Panc1 (cell line): ENCODE data around the gene ST3GAL6. TPM values are rescaled to one million over a fixed set of nuclear protein-coding genes. Genes with fewer than 3 reads are reported as not detected.

Experiments used
- ATAC-seq: fragments of 200-7000 bp; cut with Tn5 transposase; 2 replicates; pipeline ENCODE4 v1.9.1; 2020; ENCODE audit warnings: mild to moderate bottlenecking, moderate library complexity
- BruUV-seq: library from RNA; stranded (reverse); fragments of 400-500 nt; replicated peaks from 2 replicates; lab custom pipeline; 2021; lab: Mats Ljungman, UMichigan
- CTCF ChIA-PET: fragments of 300-600 bp; sonication (Branson Sonifier 250); formaldehyde crosslinking; loops from one replicate; lab custom pipeline; 2022; ENCODE audit warnings: antibody characterized with exemption; lab: Charles Lee
- POLR2A ChIA-PET: fragments of 300-600 bp; sonication (Branson Sonifier 250); formaldehyde crosslinking; loops from one replicate; lab custom pipeline; 2022; ENCODE audit warnings: antibody characterized with exemption; lab: Charles Lee
- DNase-seq: peaks from one replicate; pipeline ENCODE4 v3.0.0-alpha.2; 2010; ENCODE audit warnings: low read depth, low spot score
- H3K27ac ChIP-seq: 2 replicates; pipeline ENCODE4 v1.5.1; 2011; ENCODE audit warnings: mild to moderate bottlenecking, low read length, inconsistent platforms
- H3K27me3 ChIP-seq: fragments of 200-500 bp; sonication (Bioruptor generic); 2 replicates; pipeline ENCODE4 v1.6.0; 2014; ENCODE audit warnings: low read length, inconsistent platforms; ENCODE audit not compliant: control insufficient read depth, insufficient read depth
- H3K36me3 ChIP-seq: fragments of 200-500 bp; sonication (Bioruptor generic); 2 replicates; pipeline ENCODE4 v1.5.1; 2014; ENCODE audit warnings: inconsistent platforms, mild to moderate bottlenecking, low read length, moderate library complexity; ENCODE audit not compliant: control insufficient read depth, insufficient read depth
- H3K4me1 ChIP-seq: 2 replicates; pipeline ENCODE4 v1.5.1; 2011; ENCODE audit warnings: inconsistent platforms, mild to moderate bottlenecking, low read length, moderate library complexity; ENCODE audit not compliant: control insufficient read depth, insufficient read depth
- H3K4me3 ChIP-seq, 2 experiments: 2 replicates each; pipeline ENCODE4 v1.5.1; 2011 to 2012; ENCODE audit warnings: low read depth in 2 of 2, low read length in 2 of 2, mild to moderate bottlenecking in 2 of 2, inconsistent platforms in 1 of 2, moderate library complexity in 1 of 2
- H3K9me3 ChIP-seq: fragments of 200-500 bp; sonication (Bioruptor generic); 2 replicates; pipeline ENCODE4 v1.5.1; 2014; ENCODE audit warnings: low read depth, mild to moderate bottlenecking, inconsistent platforms, low read length, moderate library complexity; ENCODE audit not compliant: control insufficient read depth, insufficient read depth
- POLR2AphosphoS5 ChIP-seq: IDR thresholded peaks from 2 replicates; pipeline ENCODE4 v1.6.1; 2012; ENCODE audit warnings: mild to moderate bottlenecking, low read depth, low read length, moderate library complexity
- SIN3A ChIP-seq: IDR thresholded peaks from 2 replicates; pipeline ENCODE4 v1.6.1; 2012; ENCODE audit warnings: low read depth, mild to moderate bottlenecking, low read length, moderate library complexity, borderline replicate concordance; ENCODE audit not compliant: insufficient read depth
- TCF7L2 ChIP-seq: IDR thresholded peaks from 2 replicates; pipeline ENCODE4 v1.6.1; 2011; ENCODE audit warnings: mild to moderate bottlenecking, low read depth, low read length, inconsistent platforms
- in situ Hi-C: cut with HindIII; loops from 2 replicates; pipeline ENCODE4 v1.10.0; 2016; ENCODE audit warnings: low sequenced_read_pairs, low pct_unique_long_range_greater_than_20kb
- intact Hi-C: fragments of 100-400 bp; cut with micrococcal nuclease; formaldehyde crosslinking; loops from one replicate; pipeline ENCODE4 v1.10.0; 2022; ENCODE audit not compliant: unreplicated experiment
- total RNA-seq: library from RNA; stranded (reverse); gene quantifications from one replicate; pipeline ENCODE4 v1.2.1, GENCODE V29; 2021; ENCODE audit not compliant: unreplicated experiment
- TF ChIP-seq, protein P1 (sequence below), 2 experiments: IDR thresholded peaks; 2 replicates each; pipeline ENCODE4 v1.6.1; 2011 to 2012; ENCODE audit warnings: low read depth in 2 of 2, control low read depth in 1 of 2, low read length in 1 of 2, mild to moderate bottlenecking in 1 of 2, moderate library complexity in 1 of 2; ENCODE audit not compliant: insufficient read depth in 1 of 2
- TF ChIP-seq, protein P2 (sequence below): fragments of 450-650 bp; IDR thresholded peaks from 2 replicates; pipeline ENCODE4 v1.5.1; 2017; ENCODE audit warnings: mild to moderate bottlenecking

Gene ST3GAL6
- total RNA-seq, 1 experiment from 2014 or later = 0.15 TPM

DNA sequence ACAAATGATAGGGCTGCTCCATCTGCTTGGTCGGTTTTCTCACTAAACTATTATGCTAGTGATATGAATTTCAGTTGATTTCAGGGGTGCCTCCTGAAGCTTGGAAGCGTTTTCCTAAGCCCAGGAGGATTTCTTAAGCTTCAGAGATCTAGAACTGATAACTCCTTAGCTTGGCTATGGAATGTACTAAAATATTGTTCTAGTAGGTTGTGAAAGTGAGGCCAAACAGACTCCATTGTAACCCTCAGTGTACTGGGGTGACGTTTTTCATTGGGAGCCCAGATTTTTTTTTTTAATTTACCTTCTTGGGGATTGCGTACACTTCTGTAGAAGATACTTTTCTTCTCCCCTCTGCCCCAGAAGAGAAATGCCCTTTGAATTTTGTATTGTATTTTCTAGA is 17.0 kb upstream of the ST3GAL6 start:
- Histone ChIP-seq H3K4me3 (no peak overlapping the region), H3K4me1 (no peaks in the 10 kb centered on the region), H3K27me3 (peaks cover 20% of the 10 kb centered on the region), H3K36me3 (no peaks in the 10 kb centered on the region), H3K27ac (no peak overlapping the region), H3K9me3 (no peaks in the 10 kb centered on the region)
- no TSS peak for BruUV-seq
- CTCF ChIA-PET = no interaction called here
- intact Hi-C loops = no loop called here
- no peak for TF ChIP-seq SIN3A
- TF ChIP-seq, protein P1, sequence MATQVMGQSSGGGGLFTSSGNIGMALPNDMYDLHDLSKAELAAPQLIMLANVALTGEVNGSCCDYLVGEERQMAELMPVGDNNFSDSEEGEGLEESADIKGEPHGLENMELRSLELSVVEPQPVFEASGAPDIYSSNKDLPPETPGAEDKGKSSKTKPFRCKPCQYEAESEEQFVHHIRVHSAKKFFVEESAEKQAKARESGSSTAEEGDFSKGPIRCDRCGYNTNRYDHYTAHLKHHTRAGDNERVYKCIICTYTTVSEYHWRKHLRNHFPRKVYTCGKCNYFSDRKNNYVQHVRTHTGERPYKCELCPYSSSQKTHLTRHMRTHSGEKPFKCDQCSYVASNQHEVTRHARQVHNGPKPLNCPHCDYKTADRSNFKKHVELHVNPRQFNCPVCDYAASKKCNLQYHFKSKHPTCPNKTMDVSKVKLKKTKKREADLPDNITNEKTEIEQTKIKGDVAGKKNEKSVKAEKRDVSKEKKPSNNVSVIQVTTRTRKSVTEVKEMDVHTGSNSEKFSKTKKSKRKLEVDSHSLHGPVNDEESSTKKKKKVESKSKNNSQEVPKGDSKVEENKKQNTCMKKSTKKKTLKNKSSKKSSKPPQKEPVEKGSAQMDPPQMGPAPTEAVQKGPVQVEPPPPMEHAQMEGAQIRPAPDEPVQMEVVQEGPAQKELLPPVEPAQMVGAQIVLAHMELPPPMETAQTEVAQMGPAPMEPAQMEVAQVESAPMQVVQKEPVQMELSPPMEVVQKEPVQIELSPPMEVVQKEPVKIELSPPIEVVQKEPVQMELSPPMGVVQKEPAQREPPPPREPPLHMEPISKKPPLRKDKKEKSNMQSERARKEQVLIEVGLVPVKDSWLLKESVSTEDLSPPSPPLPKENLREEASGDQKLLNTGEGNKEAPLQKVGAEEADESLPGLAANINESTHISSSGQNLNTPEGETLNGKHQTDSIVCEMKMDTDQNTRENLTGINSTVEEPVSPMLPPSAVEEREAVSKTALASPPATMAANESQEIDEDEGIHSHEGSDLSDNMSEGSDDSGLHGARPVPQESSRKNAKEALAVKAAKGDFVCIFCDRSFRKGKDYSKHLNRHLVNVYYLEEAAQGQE (IDR thresholded peaks at IDR 0.05; ENCODE audit: insufficient read depth in 1 of 2, low read depth in 2 of 2, low read length in 1 of 2) = no peak
- no peak for TF ChIP-seq POLR2AphosphoS5
- no peak for TF ChIP-seq TCF7L2
- TF ChIP-seq, protein P2, sequence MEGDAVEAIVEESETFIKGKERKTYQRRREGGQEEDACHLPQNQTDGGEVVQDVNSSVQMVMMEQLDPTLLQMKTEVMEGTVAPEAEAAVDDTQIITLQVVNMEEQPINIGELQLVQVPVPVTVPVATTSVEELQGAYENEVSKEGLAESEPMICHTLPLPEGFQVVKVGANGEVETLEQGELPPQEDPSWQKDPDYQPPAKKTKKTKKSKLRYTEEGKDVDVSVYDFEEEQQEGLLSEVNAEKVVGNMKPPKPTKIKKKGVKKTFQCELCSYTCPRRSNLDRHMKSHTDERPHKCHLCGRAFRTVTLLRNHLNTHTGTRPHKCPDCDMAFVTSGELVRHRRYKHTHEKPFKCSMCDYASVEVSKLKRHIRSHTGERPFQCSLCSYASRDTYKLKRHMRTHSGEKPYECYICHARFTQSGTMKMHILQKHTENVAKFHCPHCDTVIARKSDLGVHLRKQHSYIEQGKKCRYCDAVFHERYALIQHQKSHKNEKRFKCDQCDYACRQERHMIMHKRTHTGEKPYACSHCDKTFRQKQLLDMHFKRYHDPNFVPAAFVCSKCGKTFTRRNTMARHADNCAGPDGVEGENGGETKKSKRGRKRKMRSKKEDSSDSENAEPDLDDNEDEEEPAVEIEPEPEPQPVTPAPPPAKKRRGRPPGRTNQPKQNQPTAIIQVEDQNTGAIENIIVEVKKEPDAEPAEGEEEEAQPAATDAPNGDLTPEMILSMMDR = no peak
- POLR2A ChIA-PET = no interaction called here
- DNase-seq (no peak), ATAC-seq (no peak)
- in situ Hi-C loops = no loop called here

DNA sequence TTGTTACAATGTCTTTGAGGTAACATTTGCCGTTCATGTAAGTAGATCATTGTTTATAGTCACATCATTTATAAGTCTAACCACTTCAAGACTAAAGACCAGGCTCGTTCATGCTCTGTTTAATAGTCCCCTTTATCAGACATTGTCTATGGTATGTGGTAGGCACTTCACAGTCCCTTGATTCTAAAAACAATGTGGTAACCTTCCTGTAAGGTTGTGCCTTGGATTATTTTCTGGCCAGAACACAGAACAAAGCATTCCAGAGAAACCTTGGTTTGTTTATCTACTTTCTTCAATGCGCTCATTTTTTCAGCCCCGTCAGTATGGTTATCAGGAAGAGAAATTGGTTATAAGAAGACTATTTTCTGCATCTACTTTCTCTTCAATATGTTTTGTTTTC is 16.3 kb upstream of the ST3GAL6 start:
- BruUV-seq = no TSS peak
- POLR2A ChIA-PET = no interaction called here
- TF ChIP-seq SIN3A (no peak), POLR2AphosphoS5 (no peak), TCF7L2 (no peak)
- TF ChIP-seq, protein P1 (IDR thresholded peaks at IDR 0.05; ENCODE audit: insufficient read depth in 1 of 2, low read depth in 2 of 2, low read length in 1 of 2) = no peak
- TF ChIP-seq, protein P2 = no peak
- Histone ChIP-seq H3K36me3 (no peaks in the 10 kb centered on the region), H3K4me1 (no peaks in the 10 kb centered on the region), H3K27ac (no peak overlapping the region), H3K4me3 (no peak overlapping the region), H3K27me3 (peaks cover 17% of the 10 kb centered on the region), H3K9me3 (no peaks in the 10 kb centered on the region)
- in situ Hi-C loops (no loop called here), intact Hi-C loops (no loop called here)
- ATAC-seq (no peak), DNase-seq (no peak)
- CTCF ChIA-PET = no interaction called here
